ENCODE results near the gene RNF175. TPM values are rescaled to one million over a fixed set of nuclear protein-coding genes. Genes with fewer than 3 reads are reported as not detected.

Gene RNF175
- total RNA-seq, 1 donor from 2014 or later: 2.2 TPM

DNA sequence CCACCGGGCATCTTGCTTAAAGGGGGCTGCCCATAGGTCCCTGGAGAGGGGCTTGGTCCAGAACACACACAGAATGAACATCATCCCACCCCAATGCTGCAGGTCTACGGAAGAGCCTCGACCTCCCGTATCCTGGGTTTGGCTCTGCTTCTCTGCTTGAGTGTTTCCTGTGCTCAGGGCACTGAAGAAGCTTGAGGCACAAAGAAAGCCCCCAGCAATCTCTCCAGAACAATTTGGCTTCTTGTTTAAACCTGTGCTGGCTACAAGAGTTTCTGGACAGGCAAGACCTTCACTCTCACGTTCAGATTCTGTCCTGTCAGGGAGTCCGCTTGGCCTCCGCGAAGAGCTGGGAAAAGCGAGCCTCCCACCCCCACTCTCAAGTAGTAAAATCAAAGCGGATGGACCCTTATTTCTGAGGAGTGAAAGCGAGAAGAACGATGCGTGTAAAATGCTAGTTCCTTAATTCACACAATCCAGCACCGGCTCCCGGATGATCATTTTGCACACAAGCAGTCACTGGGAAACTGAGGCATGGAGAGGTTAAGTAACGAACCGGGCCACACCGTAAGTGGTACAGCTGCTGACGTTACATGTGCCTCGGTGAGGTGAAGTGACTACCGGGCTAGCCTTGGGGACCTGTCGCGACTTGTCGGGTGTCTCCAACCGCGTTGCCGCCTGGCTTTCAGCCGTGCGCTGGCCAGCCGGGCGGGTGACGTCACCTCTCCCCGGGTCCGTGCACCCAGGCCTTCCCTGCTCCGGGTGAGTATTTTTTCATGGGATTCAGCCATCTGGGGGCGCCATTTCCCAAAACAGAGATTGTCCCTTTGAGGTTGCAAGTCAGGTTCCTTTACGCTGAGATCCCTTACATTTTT is 32.2 kb upstream of the RNF175 start:
- H3K9me3 ChIP-seq: no peaks in the 10 kb centered on the region
- peaks cover 43% of the 10 kb centered on the region for H3K4me1 ChIP-seq
- TF ChIP-seq POLR2A (IDR thresholded peaks at IDR 0.05): no peak
- TF ChIP-seq, protein P1, sequence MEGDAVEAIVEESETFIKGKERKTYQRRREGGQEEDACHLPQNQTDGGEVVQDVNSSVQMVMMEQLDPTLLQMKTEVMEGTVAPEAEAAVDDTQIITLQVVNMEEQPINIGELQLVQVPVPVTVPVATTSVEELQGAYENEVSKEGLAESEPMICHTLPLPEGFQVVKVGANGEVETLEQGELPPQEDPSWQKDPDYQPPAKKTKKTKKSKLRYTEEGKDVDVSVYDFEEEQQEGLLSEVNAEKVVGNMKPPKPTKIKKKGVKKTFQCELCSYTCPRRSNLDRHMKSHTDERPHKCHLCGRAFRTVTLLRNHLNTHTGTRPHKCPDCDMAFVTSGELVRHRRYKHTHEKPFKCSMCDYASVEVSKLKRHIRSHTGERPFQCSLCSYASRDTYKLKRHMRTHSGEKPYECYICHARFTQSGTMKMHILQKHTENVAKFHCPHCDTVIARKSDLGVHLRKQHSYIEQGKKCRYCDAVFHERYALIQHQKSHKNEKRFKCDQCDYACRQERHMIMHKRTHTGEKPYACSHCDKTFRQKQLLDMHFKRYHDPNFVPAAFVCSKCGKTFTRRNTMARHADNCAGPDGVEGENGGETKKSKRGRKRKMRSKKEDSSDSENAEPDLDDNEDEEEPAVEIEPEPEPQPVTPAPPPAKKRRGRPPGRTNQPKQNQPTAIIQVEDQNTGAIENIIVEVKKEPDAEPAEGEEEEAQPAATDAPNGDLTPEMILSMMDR (IDR thresholded peaks at IDR 0.05): peak in 1 of 3 experiments; percentile 27
- no peak for TF ChIP-seq POLR2AphosphoS5 (IDR thresholded peaks at IDR 0.05; ENCODE audit: insufficient read depth in 1 of 2, low read depth in 1 of 2)
- no peak for DNase-seq (ENCODE audit: extremely low spot score in 2 of 2)
- peaks cover 8% of the 10 kb centered on the region for H3K27me3 ChIP-seq
- H3K27ac ChIP-seq: no peak overlapping the region
- H3K4me3 ChIP-seq: peak overlapping the region; percentile 18 to 45
- intact Hi-C loops (cut with DNase I): no loop called here
- no peaks in the 10 kb centered on the region for H3K36me3 ChIP-seq

- no peak for TF ChIP-seq POLR2A (IDR thresholded peaks at IDR 0.05)
- TF ChIP-seq, protein P1 (IDR thresholded peaks at IDR 0.05): peak in 1 of 3 experiments; percentile 9
- no peak for DNase-seq (ENCODE audit: extremely low spot score in 2 of 2)
- peak overlapping the region; percentile 18 to 45 for H3K4me3 ChIP-seq
- H3K4me1 ChIP-seq: peaks cover 43% of the 10 kb centered on the region
- H3K27ac ChIP-seq: no peak overlapping the region
- no peaks in the 10 kb centered on the region for H3K9me3 ChIP-seq
- no peaks in the 10 kb centered on the region for H3K36me3 ChIP-seq
- H3K27me3 ChIP-seq: peaks cover 8% of the 10 kb centered on the region
- intact Hi-C loops (cut with DNase I): no loop called here
These were observed 31.2 kb upstream of the RNF175 start for GRCh38 chr4:153790962-153791551.

- intact Hi-C loops (cut with DNase I): no loop called here
These were observed 30.7 kb upstream of the RNF175 start for GRCh38 chr4:153790500-153790865.

GRCh38 chr4:153789741-153790499 is 30.1 kb upstream of the RNF175 start:
- DNase-seq (ENCODE audit: extremely low spot score in 2 of 2): no peak
- H3K27ac ChIP-seq: no peak overlapping the region
- no peaks in the 10 kb centered on the region for H3K36me3 ChIP-seq
- no peaks in the 10 kb centered on the region for H3K9me3 ChIP-seq
- H3K4me1 ChIP-seq: peaks cover 43% of the 10 kb centered on the region
- H3K4me3 ChIP-seq: peak overlapping the region in 1 of 2 donors; percentile 38
- peaks cover 8% of the 10 kb centered on the region for H3K27me3 ChIP-seq
- TF ChIP-seq, protein P1 (IDR thresholded peaks at IDR 0.05): no peak
- no peak for TF ChIP-seq POLR2A (IDR thresholded peaks at IDR 0.05)
- TF ChIP-seq POLR2AphosphoS5 (IDR thresholded peaks at IDR 0.05; ENCODE audit: insufficient read depth in 1 of 2, low read depth in 1 of 2): no peak
- intact Hi-C loops (cut with DNase I): loop anchor here (10.0 kb wide), 1 partner anchor 525 kb away; no protein-coding TSS in a partner anchor

More at GRCh38 chr4:153790500-153790865, 30.7 kb upstream of the RNF175 start:
- Histone ChIP-seq H3K4me3 (peak overlapping the region in 1 of 2 donors; percentile 45), H3K9me3 (no peaks in the 10 kb centered on the region), H3K36me3 (no peaks in the 10 kb centered on the region), H3K27me3 (peaks cover 8% of the 10 kb centered on the region), H3K27ac (no peak overlapping the region), H3K4me1 (peaks cover 43% of the 10 kb centered on the region)
- no peak for DNase-seq (ENCODE audit: extremely low spot score in 2 of 2)
- TF ChIP-seq POLR2AphosphoS5 (IDR thresholded peaks at IDR 0.05; ENCODE audit: insufficient read depth in 1 of 2, low read depth in 1 of 2) (no peak), POLR2A (IDR thresholded peaks at IDR 0.05) (no peak)
- TF ChIP-seq, protein P1 (IDR thresholded peaks at IDR 0.05): no peak
